IMR-90 (cell line): ENCODE data around the gene TMEM140. TPM values are rescaled to one million over a fixed set of nuclear protein-coding genes. Genes with fewer than 3 reads are reported as not detected.
A peak's percentile ranks its signal among the peaks of the same experiment; 100 is the strongest.

ENCODE experiments used
- ATAC-seq: fragments of 200-7000 bp; cut with Tn5 transposase; 2 replicates; pipeline ENCODE4 v1.9.1; 2020; ENCODE audit warnings: low read depth, mild to moderate bottlenecking, moderate library complexity
- BruUV-seq: library from RNA; stranded (reverse); fragments of 400-500 nt; replicated peaks from 2 replicates; lab custom pipeline; 2021; lab: Mats Ljungman, UMichigan
- CTCF ChIA-PET: fragments of 300-600 bp; formaldehyde crosslinking; extraction: SDS; loops from one replicate; lab custom pipeline; 2021; ENCODE audit warnings: antibody characterized with exemption; lab: Yijun Ruan, JAX
- POLR2A ChIA-PET: fragments of 300-600 bp; sonication (Branson Sonifier 250); formaldehyde crosslinking; loops from one replicate; lab custom pipeline; 2022; ENCODE audit warnings: antibody characterized with exemption; ENCODE audit not compliant: unreplicated experiment; lab: Charles Lee
- DNase-seq: peaks from one replicate; pipeline ENCODE4 v3.0.0; 2013
- H2AFZ ChIP-seq: replicated peaks from 2 replicates; pipeline ENCODE3; 2013; ENCODE audit warnings: low read length, mild to moderate bottlenecking; ENCODE audit not compliant: poor library complexity
- H2AK5ac ChIP-seq: 2 replicates; pipeline ENCODE4 v1.6.1; 2013; ENCODE audit warnings: low read depth, low read length, inconsistent platforms
- H2AK9ac ChIP-seq: replicated peaks from 2 replicates; pipeline ENCODE3; 2013; ENCODE audit warnings: mild to moderate bottlenecking, low read depth, low read length, moderate library complexity; ENCODE audit not compliant: poor library complexity
- H2BK120ac ChIP-seq: 2 replicates; pipeline ENCODE4 v1.6.1; 2013; ENCODE audit warnings: low read depth, low read length, inconsistent platforms
- H2BK15ac ChIP-seq: 3 replicates; pipeline ENCODE4 v1.6.1; 2013; ENCODE audit warnings: low read depth, low read length, inconsistent platforms
- H2BK20ac ChIP-seq: 2 replicates; pipeline ENCODE4 v1.6.1; 2013; ENCODE audit warnings: low read depth, mild to moderate bottlenecking, inconsistent platforms, low read length, moderate library complexity
- H2BK5ac ChIP-seq: 2 replicates; pipeline ENCODE4 v1.6.1; 2013; ENCODE audit warnings: mild to moderate bottlenecking, low read depth, low read length, inconsistent platforms; ENCODE audit not compliant: poor library complexity, severe bottlenecking
- H3K14ac ChIP-seq: replicated peaks from 2 replicates; pipeline ENCODE4 v1.6.1; 2013; ENCODE audit warnings: low read depth, low read length, inconsistent platforms
- H3K18ac ChIP-seq: 2 replicates; pipeline ENCODE4 v1.6.1; 2013; ENCODE audit warnings: low read depth, low read length, control low read depth
- H3K23ac ChIP-seq: 2 replicates; pipeline ENCODE4 v1.6.1; 2013; ENCODE audit warnings: low read depth, low read length, inconsistent platforms
- H3K27ac ChIP-seq: 2 replicates; pipeline ENCODE4 v1.5.1; 2013; ENCODE audit warnings: mild to moderate bottlenecking, control low read depth, low read length; ENCODE audit not compliant: insufficient read depth
- H3K27me3 ChIP-seq: 2 replicates; pipeline ENCODE4 v1.6.1; 2013; ENCODE audit warnings: low read length; ENCODE audit not compliant: control insufficient read depth, insufficient read depth
- H3K36me3 ChIP-seq: 2 replicates; pipeline ENCODE4 v1.6.1; 2013; ENCODE audit warnings: low read length, mixed read lengths; ENCODE audit not compliant: control insufficient read depth, insufficient read depth
- H3K4ac ChIP-seq: 2 replicates; pipeline ENCODE4 v1.6.1; 2013; ENCODE audit warnings: low read depth, low read length, inconsistent platforms
- H3K4me1 ChIP-seq: 2 replicates; pipeline ENCODE4 v1.6.1; 2013; ENCODE audit warnings: low read length, mixed read lengths; ENCODE audit not compliant: control insufficient read depth, insufficient read depth
- H3K4me2 ChIP-seq: 2 replicates; pipeline ENCODE4 v1.6.1; 2013; ENCODE audit warnings: low read depth, mild to moderate bottlenecking, control low read depth, low read length, moderate library complexity
- H3K4me3 ChIP-seq: 2 replicates; pipeline ENCODE4 v1.5.1; 2013; ENCODE audit warnings: low read depth, mild to moderate bottlenecking, control low read depth, low read length, moderate library complexity; ENCODE audit not compliant: insufficient read depth
- H3K56ac ChIP-seq: 2 replicates; pipeline ENCODE4 v1.6.1; 2013; ENCODE audit warnings: low read length, inconsistent platforms; ENCODE audit not compliant: insufficient read depth; ENCODE audit errors: extremely low read depth
- H3K79me1 ChIP-seq, 2 experiments: 2 replicates each; pipeline ENCODE4 v1.6.1; 2013; ENCODE audit warnings: low read length in 2 of 2, inconsistent platforms in 1 of 2, low read depth in 1 of 2
- H3K9ac ChIP-seq: 2 replicates; pipeline ENCODE4 v1.6.1; 2013; ENCODE audit warnings: low read depth, low read length, control low read depth
- H3K9me1 ChIP-seq: 2 replicates; pipeline ENCODE4 v1.6.1; 2013; ENCODE audit warnings: low read length, inconsistent platforms; ENCODE audit not compliant: insufficient read depth
- H3K9me3 ChIP-seq: 2 replicates; pipeline ENCODE4 v1.6.1; 2013; ENCODE audit warnings: low read length; ENCODE audit not compliant: control insufficient read depth, insufficient read depth
- H4K20me1 ChIP-seq: 2 replicates; pipeline ENCODE4 v1.6.1; 2013; ENCODE audit warnings: low read length, inconsistent platforms; ENCODE audit not compliant: insufficient read depth
- H4K5ac ChIP-seq: 2 replicates; pipeline ENCODE4 v1.6.1; 2013; ENCODE audit warnings: mild to moderate bottlenecking, low read depth, low read length, control low read depth
- H4K8ac ChIP-seq, 2 experiments: 2 replicates each; pipeline ENCODE4 v1.6.1; 2013; ENCODE audit warnings: low read depth in 2 of 2, low read length in 2 of 2, control low read depth in 1 of 2, inconsistent platforms in 1 of 2
- H4K91ac ChIP-seq: 2 replicates; pipeline ENCODE4 v1.6.1; 2013; ENCODE audit warnings: low read depth, low read length, inconsistent platforms; ENCODE audit not compliant: insufficient read depth
- FOS ChIP-seq: fragments of 150-350 bp; IDR thresholded peaks from 2 replicates; pipeline ENCODE4 v1.6.1; 2016; ENCODE audit warnings: low read depth, low read length
- MAZ ChIP-seq: IDR thresholded peaks from 2 replicates; pipeline ENCODE4 v1.6.1; 2012; ENCODE audit warnings: low read depth, mild to moderate bottlenecking, low read length, improper control_type of control experiment, moderate library complexity, borderline replicate concordance
- RCOR1 ChIP-seq: IDR thresholded peaks from 2 replicates; pipeline ENCODE4 v1.6.1; 2012; ENCODE audit warnings: mild to moderate bottlenecking, low read length, improper control_type of control experiment; ENCODE audit not compliant: insufficient replicate concordance
- RFX5 ChIP-seq: IDR thresholded peaks from 2 replicates; pipeline ENCODE4 v1.8.0; 2012; ENCODE audit warnings: low read depth, mild to moderate bottlenecking, low read length, moderate library complexity
- WGBS, 2 experiments: methylation state at CpG; one replicate each; pipeline versions ENCODE4 v1.1.5 to v1.1.7; 2013; ENCODE audit warnings: missing lambda C conversion rate in 2 of 2; ENCODE audit not compliant: insufficient read length in 1 of 2; ENCODE audit errors: extremely low coverage in 2 of 2; 5-methylcytosine and 5-hydroxymethylcytosine counted together
- dilution Hi-C: fragments of 300-500 bp; cut with HindIII; formaldehyde crosslinking; loops from one replicate; pipeline ENCODE4 v1.14.3; 2018; ENCODE audit warnings: low sequenced_read_pairs; ENCODE audit not compliant: unreplicated experiment
- in situ Hi-C: fragments of 300-500 bp; cut with MboI; formaldehyde crosslinking; loops from 3 replicates; pipeline ENCODE4 v1.14.3; 2019; ENCODE audit warnings: low sequenced_read_pairs, inconsistent platforms, mixed read lengths
- intact Hi-C: fragments of 100-400 bp; cut with micrococcal nuclease; formaldehyde crosslinking; loops from 2 replicates; pipeline ENCODE4 v1.10.0; 2022
- polyA plus RNA-seq, 3 experiments: library from polyadenylated mRNA; depleted of rRNA; stranded (reverse); fragments of >200 nt; gene quantifications; 2 replicates each; pipeline ENCODE4 v1.2.3, GENCODE V29; 2012; ENCODE audit warnings: low replicate concordance in 1 of 3
- total RNA-seq: library from RNA; depleted of rRNA; stranded (reverse); fragments of >200 nt; gene quantifications from 2 replicates; pipeline ENCODE4 v1.2.3, GENCODE V29; 2012

TMEM140 gene
- total and polyA plus RNA-seq, 2 of the 4 experiments (the other 2 are of a cell fraction): 0.24 to 0.72 TPM

DNA sequence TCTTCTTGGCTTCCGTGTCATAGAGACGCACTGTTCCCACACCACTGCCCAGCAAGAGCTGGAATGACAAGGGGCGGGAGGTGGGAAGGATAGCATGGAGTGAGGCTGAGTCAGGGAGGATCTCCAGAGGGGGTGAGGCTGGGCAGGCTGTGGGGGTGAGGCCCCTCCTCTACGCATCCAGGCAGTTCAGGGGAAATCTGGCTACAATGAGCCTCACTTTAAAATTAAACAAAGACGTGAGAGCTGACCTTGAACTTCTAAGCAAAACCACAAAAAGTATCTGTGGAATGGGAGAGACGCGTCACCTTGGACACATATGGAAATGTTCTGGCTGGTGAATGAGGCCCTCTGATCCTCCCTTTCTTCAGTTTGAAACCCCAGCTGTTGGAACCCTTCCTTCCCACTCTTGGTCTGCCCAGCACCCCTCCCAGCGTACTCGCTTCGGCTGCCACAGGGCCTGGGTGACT lies 45.8 kb downstream of the TMEM140 start (continued):
- TF ChIP-seq MAZ: peak; percentile 93

DNA sequence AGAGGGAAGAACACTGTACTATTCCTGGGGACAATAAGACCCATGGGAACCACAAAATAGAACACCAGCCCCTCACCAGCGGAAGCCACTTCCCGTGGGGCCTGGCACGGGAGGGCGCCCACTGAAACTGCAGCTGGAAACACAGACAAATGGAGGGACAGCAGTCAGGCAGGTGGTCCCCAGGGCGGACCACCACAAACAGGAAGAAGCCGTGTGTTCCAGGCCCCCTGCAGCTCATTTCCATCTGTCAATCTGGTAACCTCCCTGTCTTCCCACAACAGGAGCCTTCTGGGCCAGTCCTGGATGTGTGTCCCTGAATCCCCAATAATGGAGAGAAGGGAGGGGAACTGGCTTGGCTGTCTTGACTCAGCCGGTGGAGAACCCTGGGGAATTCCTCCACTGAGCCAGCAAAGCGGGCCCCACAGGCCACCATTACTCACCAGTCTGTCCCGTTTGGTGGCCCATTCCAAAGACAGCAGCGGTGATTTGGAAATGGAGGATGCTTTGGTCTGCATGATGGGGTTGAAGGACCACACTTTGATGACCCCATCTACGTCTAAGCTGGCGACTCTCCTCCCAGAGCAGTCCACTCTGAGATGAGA lies 46.7 kb downstream of the TMEM140 start:
- H3K9ac ChIP-seq: no peak overlapping the region
- TF ChIP-seq RCOR1 (no peak), RFX5 (no peak), FOS (no peak)
- H3K4me2 ChIP-seq: no peak overlapping the region

More for the DNA sequence above, 46.7 kb downstream of the TMEM140 start:
- Histone ChIP-seq H3K36me3 (peaks cover 19% of the 10 kb centered on the region), H3K27me3 (no peaks in the 10 kb centered on the region), H3K14ac (no peak overlapping the region), H3K9me1 (peaks cover 9% of the 10 kb centered on the region), H2BK20ac (peak overlapping the region; percentile 84; the same call in 1 of the 2 replicates), H3K4ac (peak overlapping the region; percentile 65), H3K27ac (no peak overlapping the region), H2AK9ac (peak overlapping the region; percentile 53), H4K5ac (no peak overlapping the region; the same call in 1 of the 2 replicates), H2BK120ac (peak overlapping the region; percentile 60), H4K8ac (peak overlapping the region in 1 of 2 experiments; percentile 10; a peak in 1 of 4 replicates), H3K23ac (no peak overlapping the region), H3K9me3 (no peaks in the 10 kb centered on the region), H2BK5ac (peak overlapping the region; percentile 55), H2BK15ac (peak overlapping the region; percentile 55; the same call in 1 of the 3 replicates), H2AFZ (no peak overlapping the region), H3K79me1 (peaks cover 0 to 11% of the 10 kb centered on the region in 2 experiments; a peak in 1 of 4 replicates), H3K56ac (no peak overlapping the region), H3K18ac (peak overlapping the region; percentile 39; the same call in 1 of the 2 replicates), H2AK5ac (peak overlapping the region; percentile 48; the same call in 1 of the 2 replicates), H4K91ac (peak overlapping the region; percentile 26; the same call in 1 of the 2 replicates), H3K4me1 (peaks cover 13% of the 10 kb centered on the region), H3K4me3 (no peak overlapping the region), H4K20me1 (no peaks in the 10 kb centered on the region)
- BruUV-seq: no TSS peak
- DNase-seq (peak; percentile 22), ATAC-seq (no peak)
- ChIA-PET CTCF (no interaction called here), POLR2A (no interaction called here)
- dilution Hi-C loops: no loop called here
- in situ Hi-C loops: no loop called here
- WGBS, 2 experiments: 100% methylated on average over 2 of the region's 12 CpGs; no CpG with 5 or more reads in 1 of the 2 experiments
- intact Hi-C loops: no loop called here
